BLaER1 treated with 17β-estradiol and CSF1 and Interleukin-3, amounts not matched to agents 10 nM and 100 nM (cell line): ENCODE measurements around the gene MAGI2.

Experiments used
- H3K27ac ChIP-seq, 11 experiments: shearing (Covaris generic); formaldehyde crosslinking; 2 replicates each; pipeline ENCODE4 v1.8.1; 2022
- H3K27me3 ChIP-seq, 11 experiments: shearing (Covaris generic); formaldehyde crosslinking; 2 replicates each; pipeline ENCODE4 v1.8.1; 2022
- H3K36me3 ChIP-seq, 11 experiments: shearing (Covaris generic); formaldehyde crosslinking; 2 replicates each; pipeline ENCODE4 v1.8.1; 2022
- H3K4me1 ChIP-seq, 10 experiments: shearing (Covaris generic); formaldehyde crosslinking; 2 replicates each; pipeline ENCODE4 v1.8.1; 2022
- H3K4me2 ChIP-seq, 11 experiments: shearing (Covaris generic); formaldehyde crosslinking; 2 replicates each; pipeline ENCODE4 v1.8.1; 2022
- H3K4me3 ChIP-seq, 10 experiments: shearing (Covaris generic); formaldehyde crosslinking; 2 replicates each; pipeline ENCODE4 v1.8.1; 2022
- H3K9ac ChIP-seq, 11 experiments: shearing (Covaris generic); formaldehyde crosslinking; 2 replicates each; pipeline ENCODE4 v1.8.1; 2022
- H3K9me3 ChIP-seq, 11 experiments: shearing (Covaris generic); formaldehyde crosslinking; replicated peaks in 1 of 11; 2 replicates each; pipeline ENCODE4 v1.8.1; 2022
- H4K20me1 ChIP-seq, 11 experiments: shearing (Covaris generic); formaldehyde crosslinking; 2 replicates each; pipeline ENCODE4 v1.8.1; 2022
- Cebpa-rat ChIP-seq, 11 experiments: shearing (Covaris generic); IDR thresholded peaks; 2 replicates each; pipeline ENCODE4 v1.8.1; 2022

Gene MAGI2

DNA sequence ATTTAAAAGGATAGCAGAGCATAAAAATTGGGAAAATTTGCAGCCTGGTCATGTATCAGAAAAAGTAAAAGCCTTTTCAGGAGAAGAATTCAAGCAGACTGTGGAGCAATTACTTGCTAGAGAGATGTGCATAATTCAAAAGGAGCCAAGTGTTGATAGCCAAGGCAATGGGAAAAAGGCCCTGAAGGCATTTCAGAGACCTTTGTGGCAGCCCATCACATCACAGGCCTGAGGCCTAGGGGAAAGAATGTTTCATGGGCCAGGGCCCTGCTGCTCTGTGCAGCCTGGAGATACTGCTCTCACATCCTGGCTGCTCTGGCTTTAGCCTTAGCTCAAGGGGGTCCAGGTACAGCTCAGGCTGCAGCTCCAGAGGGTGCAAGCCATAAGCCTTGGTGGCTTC, 152.9 kb downstream of the MAGI2 start:
- no peaks in the 10 kb centered on the region for H3K36me3 ChIP-seq
- no peaks in the 10 kb centered on the region for H3K9me3 ChIP-seq
- H3K4me3 ChIP-seq, result no peak overlapping the region
- H3K4me2 ChIP-seq, result no peak overlapping the region
- no peaks in the 10 kb centered on the region for H4K20me1 ChIP-seq
- H3K4me1 ChIP-seq, result no peaks in the 10 kb centered on the region
- no peaks in the 10 kb centered on the region for H3K27me3 ChIP-seq
- TF ChIP-seq Cebpa-rat (IDR thresholded peaks at IDR 0.05), result no peak
- H3K9ac ChIP-seq, result no peak overlapping the region
- H3K27ac ChIP-seq, result no peak overlapping the region

DNA sequence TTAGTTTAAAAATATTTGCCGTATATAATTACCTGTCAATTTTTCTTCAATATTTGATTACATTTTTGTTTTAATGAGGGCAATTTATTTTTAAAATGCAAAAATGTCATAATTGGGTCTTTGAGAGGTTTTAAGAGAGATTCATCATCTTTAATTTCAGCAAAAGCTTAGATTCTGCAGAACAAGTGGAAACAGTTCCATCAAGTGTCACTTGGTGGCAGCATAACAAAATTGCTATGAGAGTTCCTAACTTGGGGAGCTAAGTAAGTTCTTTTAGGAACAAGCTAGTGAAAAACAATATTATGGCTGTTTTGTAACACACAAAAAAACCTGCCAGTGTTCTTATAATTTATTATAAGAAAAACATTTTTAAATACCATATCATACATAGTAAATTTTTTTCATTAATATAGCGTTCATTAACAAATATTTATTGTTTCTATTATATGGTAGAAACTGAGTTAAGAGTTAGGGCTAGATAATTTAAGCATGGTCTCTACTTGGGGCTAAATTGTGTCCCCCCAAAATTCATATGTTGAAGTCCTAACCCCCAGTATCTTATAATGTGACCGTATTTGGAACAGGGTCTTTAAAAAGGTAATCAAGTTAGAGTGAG, 155.2 kb downstream of the MAGI2 start:
- Histone ChIP-seq H4K20me1 (no peaks in the 10 kb centered on the region), H3K4me3 (no peak overlapping the region), H3K9ac (no peak overlapping the region), H3K4me1 (no peaks in the 10 kb centered on the region), H3K36me3 (no peaks in the 10 kb centered on the region), H3K9me3 (no peaks in the 10 kb centered on the region), H3K27me3 (no peaks in the 10 kb centered on the region), H3K27ac (no peak overlapping the region), H3K4me2 (no peak overlapping the region)
- TF ChIP-seq Cebpa-rat (IDR thresholded peaks at IDR 0.05), result no peak

DNA sequence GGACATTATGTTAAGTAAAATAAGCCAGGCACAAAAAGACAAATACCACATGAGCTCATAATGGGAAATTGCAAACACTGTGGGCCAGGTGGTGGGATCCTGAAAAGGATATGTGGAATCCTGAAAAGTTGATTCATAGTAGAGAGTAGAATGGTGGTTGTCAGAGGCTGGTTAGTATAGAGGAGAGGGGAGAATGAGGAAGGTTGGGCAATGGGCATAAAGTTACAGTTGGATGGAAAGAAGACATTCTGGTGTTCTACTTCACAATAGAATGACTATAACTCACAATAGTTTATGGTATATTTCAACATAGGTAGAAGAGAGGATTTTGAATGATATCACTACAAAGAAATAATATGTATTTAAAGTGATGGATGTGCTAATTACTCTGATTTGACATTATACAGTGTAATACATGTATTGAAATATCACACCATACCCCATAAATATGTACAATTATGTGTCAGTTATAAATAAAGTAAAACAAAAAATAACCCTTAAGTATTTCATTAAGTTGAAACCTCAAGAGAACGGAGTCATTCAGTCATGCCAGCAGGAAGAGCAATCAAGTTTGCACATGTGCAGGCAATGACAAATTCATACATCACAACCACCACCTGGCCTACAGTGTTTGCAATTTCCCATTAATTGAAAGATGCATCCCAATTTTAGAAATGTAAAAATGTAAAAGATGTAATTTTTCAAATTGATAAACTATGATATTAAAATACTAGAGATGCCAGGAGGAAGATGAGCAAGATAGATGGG, 156.7 kb downstream of the MAGI2 start:
- no peaks in the 10 kb centered on the region for H3K27me3 ChIP-seq
- H3K4me2 ChIP-seq, result no peak overlapping the region
- no peaks in the 10 kb centered on the region for H4K20me1 ChIP-seq
- H3K9me3 ChIP-seq, result no peaks in the 10 kb centered on the region
- no peak overlapping the region for H3K4me3 ChIP-seq
- H3K27ac ChIP-seq, result no peak overlapping the region
- H3K36me3 ChIP-seq, result no peaks in the 10 kb centered on the region
- TF ChIP-seq Cebpa-rat (IDR thresholded peaks at IDR 0.05), result no peak
- no peaks in the 10 kb centered on the region for H3K4me1 ChIP-seq
- H3K9ac ChIP-seq, result no peak overlapping the region

DNA sequence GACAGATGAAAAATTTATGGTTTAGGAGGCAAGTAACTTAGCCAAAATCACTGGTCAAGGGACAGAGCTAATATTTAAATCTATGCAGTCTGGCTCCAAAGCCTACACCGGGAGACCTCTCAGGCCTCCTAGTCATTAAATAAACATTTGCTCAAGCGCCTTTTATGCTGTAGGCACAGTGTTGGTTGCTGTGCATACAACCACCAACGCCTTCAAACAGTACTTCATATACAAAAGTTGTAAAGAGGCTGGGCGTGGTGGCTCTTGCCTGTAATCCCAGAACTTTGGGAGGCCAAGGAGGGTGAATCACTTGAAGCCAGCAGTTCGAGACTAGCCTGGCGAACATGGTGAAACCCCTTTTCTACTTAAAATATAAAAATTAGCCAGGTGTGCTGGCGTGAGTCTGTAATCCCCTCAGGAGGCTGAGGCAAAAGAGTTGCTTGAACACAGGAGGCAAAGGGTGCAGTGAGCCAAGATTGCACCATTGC, 159.8 kb downstream of the MAGI2 start:
- Histone ChIP-seq H3K9me3 (no peaks in the 10 kb centered on the region), H3K27me3 (peaks cover 0 to 5% (median 0%) of the 10 kb centered on the region in 11 experiments; a peak in 4 of 22 replicates), H3K9ac (no peak overlapping the region), H4K20me1 (no peaks in the 10 kb centered on the region), H3K27ac (no peak overlapping the region), H3K4me3 (no peak overlapping the region), H3K4me1 (no peaks in the 10 kb centered on the region), H3K36me3 (no peaks in the 10 kb centered on the region), H3K4me2 (no peak overlapping the region)
- TF ChIP-seq Cebpa-rat (IDR thresholded peaks at IDR 0.05), result no peak

DNA sequence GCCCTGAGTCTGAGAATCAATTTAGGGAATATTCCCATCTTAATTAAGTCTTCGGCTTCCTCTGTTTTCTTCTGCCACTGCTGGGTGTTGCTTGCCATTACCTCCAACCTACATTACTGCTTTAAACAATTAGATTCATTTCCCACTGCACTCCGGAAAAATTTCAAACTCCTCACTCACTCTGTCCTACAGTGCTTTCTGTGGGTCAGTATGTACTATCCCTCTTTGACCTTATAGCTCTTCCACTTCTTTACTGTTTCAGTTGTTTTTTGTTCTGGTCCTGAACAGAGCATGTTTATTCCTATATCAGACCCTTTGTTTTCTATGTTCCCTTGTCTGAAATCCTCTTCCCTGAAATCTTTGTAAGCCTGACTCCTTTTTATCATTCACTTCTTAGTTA, 160.6 kb downstream of the MAGI2 start:
- Histone ChIP-seq H3K4me2 (no peak overlapping the region), H3K4me1 (no peaks in the 10 kb centered on the region), H4K20me1 (no peaks in the 10 kb centered on the region), H3K9ac (no peak overlapping the region), H3K4me3 (no peak overlapping the region), H3K9me3 (no peaks in the 10 kb centered on the region), H3K27ac (no peak overlapping the region), H3K27me3 (peaks cover 0 to 8% (median 0%) of the 10 kb centered on the region in 11 experiments; a peak in 4 of 22 replicates), H3K36me3 (no peaks in the 10 kb centered on the region)
- no peak for TF ChIP-seq Cebpa-rat (IDR thresholded peaks at IDR 0.05)

DNA sequence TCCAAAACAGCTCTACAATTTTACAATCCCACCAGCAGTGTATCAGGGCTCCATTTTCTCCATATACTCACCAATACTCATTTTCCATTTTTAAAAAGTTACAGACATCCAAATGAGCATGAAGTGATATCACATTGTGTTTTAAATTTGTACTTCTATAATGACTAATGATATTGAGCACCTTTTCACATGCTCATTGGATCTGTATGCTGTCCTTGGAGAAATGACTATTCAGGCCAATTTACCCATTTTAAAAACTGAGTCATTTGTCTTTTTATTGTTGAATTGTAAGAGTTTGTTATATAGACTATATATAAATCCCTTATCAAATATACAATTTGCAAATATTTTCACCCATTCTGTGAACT, 162.0 kb downstream of the MAGI2 start:
- no peaks in the 10 kb centered on the region for H3K4me1 ChIP-seq
- H3K27ac ChIP-seq, result no peak overlapping the region
- no peak overlapping the region for H3K4me2 ChIP-seq

DNA sequence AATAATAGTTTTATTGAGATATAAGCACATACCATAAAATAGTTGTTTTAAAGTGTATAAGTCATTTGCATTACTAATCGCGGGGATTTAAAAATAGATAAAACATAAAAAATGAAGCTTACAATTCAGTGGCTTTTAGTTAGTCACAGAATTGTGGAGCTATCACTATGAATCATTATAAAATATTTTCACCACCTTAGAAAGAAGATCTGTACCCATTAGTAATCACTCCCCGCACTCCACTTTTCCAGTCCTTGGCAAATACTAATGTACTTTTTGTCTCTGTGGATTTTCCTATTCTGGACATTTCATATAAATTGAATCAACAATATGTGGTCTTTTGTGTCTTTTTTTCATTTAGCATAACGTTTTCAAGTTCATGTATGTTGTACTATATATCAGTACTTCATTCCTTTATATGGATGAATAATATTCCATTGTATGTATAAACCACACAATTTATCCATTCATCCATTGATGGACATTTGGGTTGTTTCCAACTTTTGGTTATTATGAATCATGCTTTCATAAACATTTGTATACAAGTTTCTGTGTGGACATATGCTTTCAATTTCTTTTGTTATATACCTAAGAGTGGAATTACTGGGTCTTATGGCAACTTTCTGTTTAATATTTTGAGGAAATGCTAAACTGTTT, 162.5 kb downstream of the MAGI2 start:
- no peak for TF ChIP-seq Cebpa-rat (IDR thresholded peaks at IDR 0.05)
- Histone ChIP-seq H3K4me1 (peaks cover 0 to 4% (median 0%) of the 10 kb centered on the region in 10 experiments; a peak in 2 of 20 replicates), H3K4me3 (no peak overlapping the region), H3K4me2 (no peak overlapping the region), H4K20me1 (no peaks in the 10 kb centered on the region), H3K9me3 (no peaks in the 10 kb centered on the region), H3K27ac (no peak overlapping the region), H3K36me3 (no peaks in the 10 kb centered on the region), H3K27me3 (peaks cover 0 to 19% (median 0%) of the 10 kb centered on the region in 11 experiments; a peak in 4 of 22 replicates), H3K9ac (no peak overlapping the region)

More for the DNA sequence above, 162.0 kb downstream of the MAGI2 start:
- H3K36me3 ChIP-seq, result no peaks in the 10 kb centered on the region
- TF ChIP-seq Cebpa-rat (IDR thresholded peaks at IDR 0.05), result no peak
- H3K9ac ChIP-seq, result no peak overlapping the region
- H3K4me3 ChIP-seq, result no peak overlapping the region
- peaks cover 0 to 19% (median 0%) of the 10 kb centered on the region in 11 experiments; a peak in 4 of 22 replicates for H3K27me3 ChIP-seq
- H3K9me3 ChIP-seq, result no peaks in the 10 kb centered on the region
- H4K20me1 ChIP-seq, result no peaks in the 10 kb centered on the region

DNA sequence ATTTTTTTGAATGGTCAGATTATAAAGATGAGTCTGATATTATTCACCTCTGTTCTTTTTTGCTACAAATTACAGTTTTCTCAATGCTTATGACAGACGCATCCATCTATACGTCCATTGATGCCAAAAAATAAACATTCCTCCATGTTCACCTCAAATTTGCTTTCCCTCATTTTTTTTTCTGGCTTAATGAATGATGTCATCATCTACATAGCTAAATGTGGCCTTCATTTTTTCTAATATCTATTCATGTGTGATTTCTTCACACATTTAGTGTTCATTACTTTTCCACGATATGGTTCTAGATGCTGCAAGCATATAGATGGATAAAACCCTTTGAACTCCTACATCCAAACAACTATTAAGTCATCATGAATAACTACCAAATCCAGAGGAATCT, 163.1 kb downstream of the MAGI2 start:
- no peak overlapping the region for H3K27ac ChIP-seq
- no peak for TF ChIP-seq Cebpa-rat (IDR thresholded peaks at IDR 0.05)
- no peak overlapping the region for H3K4me2 ChIP-seq
- no peaks in the 10 kb centered on the region for H4K20me1 ChIP-seq
- H3K36me3 ChIP-seq, result no peaks in the 10 kb centered on the region
- no peak overlapping the region for H3K9ac ChIP-seq
- H3K4me3 ChIP-seq, result no peak overlapping the region
- H3K27me3 ChIP-seq, result peaks cover 0 to 19% (median 0%) of the 10 kb centered on the region in 11 experiments; a peak in 4 of 22 replicates
- no peaks in the 10 kb centered on the region for H3K9me3 ChIP-seq
- H3K4me1 ChIP-seq, result peaks cover 0 to 6% (median 0%) of the 10 kb centered on the region in 10 experiments; a peak in 2 of 20 replicates

DNA sequence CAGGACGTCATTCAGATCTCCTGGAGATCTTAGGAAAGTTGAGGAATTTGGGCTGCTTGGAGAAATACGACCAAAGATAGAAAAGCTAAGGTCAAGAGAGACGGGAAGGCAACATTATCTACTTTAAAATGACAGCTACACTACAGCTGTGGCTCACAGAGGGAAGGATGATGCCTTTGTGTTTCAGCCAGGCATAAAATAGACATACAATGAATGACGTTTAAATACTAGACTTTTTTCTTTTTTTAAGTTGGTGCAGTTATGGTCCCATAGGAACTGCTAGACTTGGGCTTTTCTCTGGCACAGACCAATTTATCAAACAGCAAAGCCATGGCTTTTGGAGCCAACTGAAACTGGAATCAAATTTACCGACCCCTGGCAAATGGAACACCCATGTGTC, 164.8 kb downstream of the MAGI2 start:
- Histone ChIP-seq H3K9me3 (no peaks in the 10 kb centered on the region), H3K4me2 (no peak overlapping the region), H3K36me3 (no peaks in the 10 kb centered on the region), H3K4me3 (no peak overlapping the region), H4K20me1 (no peaks in the 10 kb centered on the region), H3K4me1 (peaks cover 0 to 6% (median 0%) of the 10 kb centered on the region in 10 experiments; a peak in 2 of 20 replicates), H3K27ac (no peak overlapping the region), H3K9ac (no peak overlapping the region), H3K27me3 (peaks cover 0 to 28% (median 0%) of the 10 kb centered on the region in 11 experiments; a peak in 4 of 22 replicates)
- TF ChIP-seq Cebpa-rat (IDR thresholded peaks at IDR 0.05), result no peak
